A673 (cell line): ENCODE results near the gene PLXDC2.

Source experiments
- CTCF ChIP-seq: fragments of 300-800, 200-600 bp; sonication (generic); conservative IDR thresholded peaks from 2 replicates; pipeline ENCODE4 v1.5.1; 2017; ENCODE audit warnings: low read depth, mild to moderate bottlenecking, antibody characterized with exemption, low read length, moderate library complexity, mixed read lengths
- EZH2 ChIP-seq: fragments of 200-600 bp; sonication (generic); IDR thresholded peaks from 2 replicates; pipeline ENCODE4 v1.6.1; 2017; ENCODE audit warnings: borderline replicate concordance, low read depth, mild to moderate bottlenecking, mixed read lengths, antibody characterized with exemption, low read length; ENCODE audit not compliant: poor library complexity, severe bottlenecking

DNA sequence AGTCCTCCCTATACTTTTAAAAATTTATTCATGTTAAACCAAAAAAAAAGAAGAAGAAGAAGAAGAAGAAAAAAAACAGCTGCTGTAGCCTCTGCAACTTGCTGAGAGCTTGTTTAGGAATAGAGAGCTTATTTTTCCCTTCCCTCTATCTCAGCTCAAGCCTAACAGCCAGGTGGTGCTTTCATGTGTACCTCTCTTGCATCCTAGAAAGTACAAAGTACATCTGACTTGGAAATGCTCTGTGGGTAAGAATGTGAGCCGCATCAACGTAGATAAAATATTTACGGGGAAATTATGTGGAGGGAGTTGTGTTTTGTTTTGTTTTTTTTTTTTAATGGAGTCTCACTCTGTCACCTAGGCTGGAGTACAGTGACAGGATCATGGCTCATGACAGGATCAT is 99.6 kb downstream of the PLXDC2 start:
- TF ChIP-seq CTCF (no peak), EZH2 (no peak)
